Measurements from ENCODE around the gene CFAP221.

DNA sequence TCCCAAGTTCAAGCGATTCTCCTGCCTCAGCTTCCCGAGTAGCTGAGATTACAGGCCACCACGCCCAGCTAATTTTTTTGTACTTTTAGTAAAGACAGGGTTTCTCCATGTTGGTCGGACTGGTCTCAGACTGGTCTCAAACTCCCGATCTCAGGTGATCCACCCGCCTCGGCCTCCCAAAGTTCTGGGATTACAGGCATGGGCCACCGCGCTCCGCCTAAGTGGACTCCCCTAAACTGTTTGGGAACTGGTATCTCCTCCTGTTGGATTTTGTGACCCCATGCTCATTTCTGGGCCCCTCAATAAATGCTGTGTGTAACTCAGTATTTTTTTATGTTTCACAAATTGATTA is 25.2 kb upstream of the CFAP221 start:
- TF ChIP-seq, protein P1, sequence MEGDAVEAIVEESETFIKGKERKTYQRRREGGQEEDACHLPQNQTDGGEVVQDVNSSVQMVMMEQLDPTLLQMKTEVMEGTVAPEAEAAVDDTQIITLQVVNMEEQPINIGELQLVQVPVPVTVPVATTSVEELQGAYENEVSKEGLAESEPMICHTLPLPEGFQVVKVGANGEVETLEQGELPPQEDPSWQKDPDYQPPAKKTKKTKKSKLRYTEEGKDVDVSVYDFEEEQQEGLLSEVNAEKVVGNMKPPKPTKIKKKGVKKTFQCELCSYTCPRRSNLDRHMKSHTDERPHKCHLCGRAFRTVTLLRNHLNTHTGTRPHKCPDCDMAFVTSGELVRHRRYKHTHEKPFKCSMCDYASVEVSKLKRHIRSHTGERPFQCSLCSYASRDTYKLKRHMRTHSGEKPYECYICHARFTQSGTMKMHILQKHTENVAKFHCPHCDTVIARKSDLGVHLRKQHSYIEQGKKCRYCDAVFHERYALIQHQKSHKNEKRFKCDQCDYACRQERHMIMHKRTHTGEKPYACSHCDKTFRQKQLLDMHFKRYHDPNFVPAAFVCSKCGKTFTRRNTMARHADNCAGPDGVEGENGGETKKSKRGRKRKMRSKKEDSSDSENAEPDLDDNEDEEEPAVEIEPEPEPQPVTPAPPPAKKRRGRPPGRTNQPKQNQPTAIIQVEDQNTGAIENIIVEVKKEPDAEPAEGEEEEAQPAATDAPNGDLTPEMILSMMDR (conservative IDR thresholded peaks at IDR 0.05; ENCODE audit: low read length): no peak
- no peak for TF ChIP-seq EZH2phosphoT487 (IDR thresholded peaks at IDR 0.05; ENCODE audit: borderline replicate concordance)
